Skeletal muscle cell (primary cell): ENCODE measurements around the gene MTPN.

ENCODE experiments used
- DNase-seq: peaks from one replicate; pipeline ENCODE4 v3.0.0-alpha.2; 2010; ENCODE audit warnings: low read depth
- H3K4me3 ChIP-seq: 2 replicates; pipeline ENCODE4 v1.5.1; 2011; ENCODE audit warnings: low read depth, mild to moderate bottlenecking, control low read depth, low read length, moderate library complexity

MTPN gene

DNA sequence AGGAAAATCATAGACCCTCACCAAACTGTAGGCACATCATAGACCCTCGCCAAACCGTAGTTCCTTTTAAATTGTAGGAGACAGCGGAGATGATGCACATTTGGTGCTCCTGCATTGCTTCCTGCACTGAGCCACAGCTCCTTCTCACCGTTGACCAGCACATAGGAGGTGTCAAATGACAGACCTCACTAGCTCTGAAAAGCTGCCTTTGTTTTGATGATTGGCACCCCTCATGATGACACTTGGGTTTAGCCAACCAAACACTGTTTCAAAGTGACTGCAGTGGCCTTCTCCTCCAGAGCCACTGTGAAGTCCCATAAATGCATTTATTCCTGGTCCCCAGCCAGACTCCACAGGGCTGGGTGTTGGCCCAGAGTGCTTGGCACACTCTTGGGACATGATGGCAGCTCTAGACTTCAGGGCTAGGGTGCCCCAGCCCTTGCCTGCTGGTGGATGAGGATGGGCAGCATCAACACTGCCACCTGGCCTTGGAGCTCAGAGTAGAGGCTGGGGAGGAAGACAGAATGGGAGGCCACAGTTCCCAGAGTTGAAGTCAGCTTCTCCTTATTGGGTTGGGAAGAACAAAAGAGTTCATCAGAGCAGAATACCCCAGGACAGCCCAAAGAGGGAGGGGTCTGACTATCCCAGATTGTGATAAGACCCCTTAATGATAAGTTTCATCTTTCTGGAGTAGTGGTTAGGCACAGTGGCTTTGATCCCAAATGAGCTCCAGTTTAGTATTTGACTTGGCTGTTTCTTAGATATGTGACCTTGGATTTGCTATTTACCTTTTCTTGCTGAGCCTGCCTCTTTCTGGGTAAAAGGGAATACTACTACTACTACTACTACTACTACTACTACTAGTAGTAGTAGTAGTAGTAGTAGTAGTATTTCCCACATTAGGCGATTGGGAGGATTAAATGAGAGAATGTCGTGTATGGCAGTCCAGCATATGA is 75.3 kb downstream of the MTPN start:
- no peak for DNase-seq

DNA sequence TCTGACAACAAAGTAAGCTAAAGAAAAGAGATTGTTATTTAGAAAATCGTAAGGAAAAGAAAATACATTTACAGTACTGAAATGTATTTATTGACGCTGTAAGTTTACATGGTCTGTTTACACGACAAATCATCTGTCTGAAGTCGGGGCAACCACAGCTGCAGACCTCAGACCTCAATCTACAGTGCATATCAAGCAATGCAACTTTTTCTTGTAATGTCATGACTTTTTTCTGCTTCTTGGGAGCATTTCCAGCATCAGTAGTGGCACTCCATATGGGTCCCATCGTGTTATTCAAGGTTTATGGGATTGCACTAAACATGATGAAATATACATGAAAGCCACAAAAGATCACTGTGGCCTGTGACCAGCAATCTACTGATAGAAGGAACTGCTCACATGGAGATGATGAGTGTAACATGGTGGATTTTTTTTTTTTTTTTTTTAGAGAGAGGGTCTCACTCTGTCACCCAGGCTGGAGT is 77.1 kb downstream of the MTPN start:
- H3K4me3 ChIP-seq: no peak overlapping the region
- no peak for DNase-seq

More for the DNA sequence above, 75.3 kb downstream of the MTPN start:
- no peak overlapping the region for H3K4me3 ChIP-seq

DNA sequence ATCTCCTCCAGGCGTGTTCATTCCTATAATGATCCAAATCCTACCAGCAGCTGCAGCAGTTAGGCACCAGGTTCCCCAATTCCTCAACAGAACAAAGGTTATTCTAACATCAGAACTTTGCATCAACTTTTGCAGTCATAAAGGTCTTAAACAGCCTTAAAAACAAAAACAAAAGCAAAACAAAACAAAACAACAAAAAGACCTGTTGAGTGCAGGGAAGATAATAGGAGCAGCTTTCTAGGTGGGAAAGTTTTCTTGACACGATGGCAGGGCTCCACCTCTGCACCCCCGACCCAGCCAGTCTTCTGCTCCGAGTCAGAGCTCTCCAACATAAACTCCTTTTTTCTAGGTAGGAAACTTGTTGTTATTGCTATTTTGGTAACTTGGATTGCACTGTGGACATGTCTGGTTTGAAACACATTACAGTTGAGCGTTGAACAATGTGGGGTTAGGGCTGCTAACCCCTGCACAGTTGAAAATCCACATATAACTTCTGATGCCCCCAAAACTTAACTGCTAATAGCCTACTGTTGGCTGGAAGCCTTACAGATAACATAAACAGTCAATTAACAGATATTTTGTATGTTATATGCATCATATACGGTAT is 77.6 kb downstream of the MTPN start:
- DNase-seq: no peak
- no peak overlapping the region for H3K4me3 ChIP-seq

DNA sequence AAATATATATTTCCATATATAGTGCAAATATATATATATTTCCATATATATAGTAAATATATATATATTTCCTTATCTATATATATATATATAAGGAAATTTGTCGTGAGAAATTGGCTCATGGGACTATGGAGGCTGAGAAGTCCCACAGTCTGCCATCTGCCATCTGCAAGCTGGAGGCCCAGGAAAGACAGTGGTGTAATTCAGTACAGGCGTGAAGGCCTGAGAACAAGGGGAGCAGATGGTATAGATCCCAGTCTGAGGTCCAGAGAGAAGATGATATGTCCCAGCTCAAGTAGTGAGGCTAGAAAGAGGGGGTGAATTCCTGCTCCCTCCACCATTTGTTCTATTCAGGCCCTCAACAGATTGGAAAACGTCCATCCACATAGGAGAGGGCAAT is 78.9 kb downstream of the MTPN start:
- no peak overlapping the region for H3K4me3 ChIP-seq
- no peak for DNase-seq

DNA sequence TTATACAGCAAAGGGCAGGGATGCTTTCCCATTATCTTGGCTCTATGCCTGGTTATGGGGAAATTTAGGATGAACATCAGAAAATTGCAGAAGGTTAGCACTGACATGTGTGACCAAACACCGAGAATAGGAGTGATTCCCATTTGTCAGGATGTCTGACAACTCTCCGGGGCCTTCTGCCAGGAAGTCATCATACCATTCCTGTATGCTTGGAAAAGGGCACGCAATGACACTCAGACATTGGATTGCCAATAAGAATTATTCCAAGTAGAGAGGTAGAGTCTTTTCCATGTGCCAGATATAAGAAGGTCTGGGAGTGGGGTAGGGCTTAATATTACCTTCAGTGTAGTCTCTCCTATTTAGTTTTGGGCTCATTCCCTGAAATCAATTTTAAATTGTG is 82.3 kb downstream of the MTPN start:
- H3K4me3 ChIP-seq: no peak overlapping the region
- no peak for DNase-seq

DNA sequence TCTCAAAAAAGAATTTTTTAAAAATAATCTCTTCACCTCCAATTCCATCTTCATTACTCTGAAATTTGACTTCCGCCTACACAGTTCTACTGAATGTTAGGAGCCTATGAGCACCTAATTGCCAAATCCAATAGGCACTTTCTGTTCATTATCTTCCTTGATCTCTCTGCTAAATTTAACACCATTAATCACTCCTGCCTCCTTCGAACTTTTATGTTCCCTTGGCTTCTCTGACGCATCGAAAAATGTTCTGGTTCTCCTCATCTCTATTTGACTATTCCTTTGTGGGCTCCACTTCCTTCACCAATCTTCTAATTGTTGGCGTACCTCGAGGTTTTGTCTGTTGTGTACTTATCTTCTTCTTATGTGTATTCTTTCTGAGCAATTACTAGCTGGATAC is 87.3 kb downstream of the MTPN start:
- DNase-seq: no peak
- no peak overlapping the region for H3K4me3 ChIP-seq

DNA sequence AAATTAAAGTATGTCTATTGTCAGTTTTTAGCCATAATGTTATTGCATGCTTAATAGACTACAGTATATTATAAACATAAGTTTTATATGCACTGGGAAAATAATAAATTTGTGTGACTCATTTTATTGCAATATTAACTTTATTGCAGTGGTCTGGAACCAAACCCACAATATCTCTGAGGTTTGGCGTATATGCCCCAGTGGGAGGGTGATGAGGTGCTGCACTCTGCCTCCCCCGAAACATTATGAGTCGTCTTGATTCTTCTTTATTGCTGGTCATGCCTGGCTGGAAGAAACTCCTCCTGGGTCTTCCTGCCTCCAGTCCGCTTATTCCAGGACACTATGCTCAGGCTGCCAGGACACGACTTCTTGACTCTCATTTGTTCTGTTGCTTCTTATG is 88.4 kb downstream of the MTPN start:
- no peak for DNase-seq
- no peak overlapping the region for H3K4me3 ChIP-seq

GRCh38 chr7:135886345-135887132 is 90.6 kb downstream of the MTPN start:
- H3K4me3 ChIP-seq: no peak overlapping the region
- DNase-seq: no peak

- no peak overlapping the region for H3K4me3 ChIP-seq
- no peak for DNase-seq
Observed at GRCh38 chr7:135884495-135885232, 92.5 kb downstream of the MTPN start.

GRCh38 chr7:135879233-135879632 is 97.9 kb downstream of the MTPN start:
- DNase-seq: no peak
- no peak overlapping the region for H3K4me3 ChIP-seq

- H3K4me3 ChIP-seq: no peak overlapping the region
- DNase-seq: no peak
Observed at GRCh38 chr7:135878284-135878683, 98.9 kb downstream of the MTPN start.

GRCh38 chr7:135877805-135878204 is 99.4 kb downstream of the MTPN start:
- no peak overlapping the region for H3K4me3 ChIP-seq
- DNase-seq: peak; percentile 64
